Measurements from ENCODE around the gene MELTF.

GRCh38 chr3:196988241-196989029 lies 41.2 kb downstream of the MELTF start:
- TF ChIP-seq, protein P1, sequence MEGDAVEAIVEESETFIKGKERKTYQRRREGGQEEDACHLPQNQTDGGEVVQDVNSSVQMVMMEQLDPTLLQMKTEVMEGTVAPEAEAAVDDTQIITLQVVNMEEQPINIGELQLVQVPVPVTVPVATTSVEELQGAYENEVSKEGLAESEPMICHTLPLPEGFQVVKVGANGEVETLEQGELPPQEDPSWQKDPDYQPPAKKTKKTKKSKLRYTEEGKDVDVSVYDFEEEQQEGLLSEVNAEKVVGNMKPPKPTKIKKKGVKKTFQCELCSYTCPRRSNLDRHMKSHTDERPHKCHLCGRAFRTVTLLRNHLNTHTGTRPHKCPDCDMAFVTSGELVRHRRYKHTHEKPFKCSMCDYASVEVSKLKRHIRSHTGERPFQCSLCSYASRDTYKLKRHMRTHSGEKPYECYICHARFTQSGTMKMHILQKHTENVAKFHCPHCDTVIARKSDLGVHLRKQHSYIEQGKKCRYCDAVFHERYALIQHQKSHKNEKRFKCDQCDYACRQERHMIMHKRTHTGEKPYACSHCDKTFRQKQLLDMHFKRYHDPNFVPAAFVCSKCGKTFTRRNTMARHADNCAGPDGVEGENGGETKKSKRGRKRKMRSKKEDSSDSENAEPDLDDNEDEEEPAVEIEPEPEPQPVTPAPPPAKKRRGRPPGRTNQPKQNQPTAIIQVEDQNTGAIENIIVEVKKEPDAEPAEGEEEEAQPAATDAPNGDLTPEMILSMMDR (IDR thresholded peaks at IDR 0.05): no peak
- no peak for TF ChIP-seq POLR2A (IDR thresholded peaks at IDR 0.05)
